Naive thymus-derived CD8-positive, alpha-beta T cell (primary cell): Measurements from ENCODE around the gene ERC2. TPM values are rescaled to one million over a fixed set of nuclear protein-coding genes. Genes with fewer than 3 reads are reported as not detected.

ENCODE experiments used
- ATAC-seq, 2 donors: fragments of 150-1000 bp; cut with Tn5 transposase in 1 of 2; sonication (Bioruptor Pico), chemical (Tn5 transposase) in 1 of 2; 1 replicate in 1 of 2; 2 replicates in 1 of 2; pipeline ENCODE4 v1.10.0; 2021; ENCODE audit warnings: mild to moderate bottlenecking in 2 of 2, moderate library complexity in 2 of 2
- POLR2A ChIA-PET: fragments of 350-600 bp; sonication (Branson Sonifier 250); formaldehyde crosslinking; loops from one replicate; lab custom pipeline; 2021; ENCODE audit warnings: antibody characterized with exemption; lab: Charles Lee
- DNase-seq, 10 donors: peaks; one replicate each; pipeline versions ENCODE4 v3.0.0 to v3.0.0-alpha.2; 2020 to 2022
- H3K27ac Mint-ChIP-seq, 10 donors: one replicate each; pipeline ENCODE4 v1.8.0; 2020 to 2022; ENCODE audit warnings: mild to moderate bottlenecking in 10 of 10, mixed read lengths in 10 of 10, moderate library complexity in 4 of 10, inconsistent platforms in 1 of 10
- H3K27me3 Mint-ChIP-seq, 5 donors: one replicate each; pipeline ENCODE4 v1.8.0; 2021 to 2022; ENCODE audit warnings: mixed read lengths in 5 of 5
- H3K36me3 Mint-ChIP-seq, 3 donors: one replicate each; pipeline ENCODE4 v1.8.0; 2020 to 2022; ENCODE audit warnings: mixed read lengths in 3 of 3, mild to moderate bottlenecking in 2 of 3, inconsistent platforms in 1 of 3
- H3K4me1 Mint-ChIP-seq, 4 donors: one replicate each; pipeline ENCODE4 v1.8.0; 2021 to 2022; ENCODE audit warnings: mixed read lengths in 4 of 4
- H3K4me3 Mint-ChIP-seq, 10 donors: one replicate each; pipeline ENCODE4 v1.8.0; 2020 to 2022; ENCODE audit warnings: mild to moderate bottlenecking in 10 of 10, mixed read lengths in 10 of 10, moderate library complexity in 6 of 10, inconsistent platforms in 1 of 10
- H3K9me3 Mint-ChIP-seq, 9 donors: one replicate each; pipeline ENCODE4 v1.8.0; 2020 to 2022; ENCODE audit warnings: mixed read lengths in 9 of 9, mild to moderate bottlenecking in 3 of 9, inconsistent platforms in 1 of 9, moderate library complexity in 1 of 9
- polyA plus RNA-seq, 3 donors: library from polyadenylated mRNA; unstranded; fragments of 300-500 nt; fragmentation: Illumina TruSeq; gene quantifications; one replicate each; pipeline ENCODE4 v1.2.3, GENCODE V29; 2021
- total RNA-seq, 8 experiments: library from RNA in 2 of 8; stranded (reverse) in 2 of 8; gene quantifications; one replicate each; pipeline ENCODE4 v1.2.3 and lab custom pipeline; 2021 to 2026

The ERC2 gene
- total and polyA plus RNA-seq, 5 experiments from 2014 or later = 0.05 to 0.29 TPM; not detected in 3

DNA sequence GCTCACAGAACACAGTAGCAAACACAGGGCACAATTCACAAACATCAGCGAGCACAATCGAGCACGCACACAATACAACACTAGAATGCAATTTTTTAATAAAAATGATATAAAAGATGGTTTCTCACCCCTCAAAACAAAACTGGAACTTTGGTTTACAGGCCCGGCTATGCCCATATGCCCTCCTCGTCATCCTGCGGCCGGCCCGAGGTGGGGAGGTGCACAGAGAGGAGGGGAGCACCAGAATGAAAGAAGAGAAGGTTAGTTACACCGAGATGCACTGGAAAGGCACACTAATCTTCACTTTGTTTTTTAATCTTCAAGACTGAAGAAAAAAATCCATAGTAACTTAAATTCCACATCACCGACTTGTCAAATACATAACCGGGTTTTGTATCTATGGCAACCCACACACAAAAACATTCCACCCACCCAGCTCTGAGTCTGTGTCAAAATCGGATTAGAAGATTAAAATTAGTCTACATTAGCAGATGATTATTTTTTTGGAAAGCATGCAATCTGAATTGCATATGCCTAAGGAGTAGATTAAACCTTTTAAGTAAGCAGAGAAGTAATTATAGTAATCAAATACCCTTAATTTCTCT is 784.5 kb downstream of the ERC2 start:
- Mint-ChIP-seq H3K4me3 (no peak overlapping the region), H3K4me1 (no peaks in the 10 kb centered on the region), H3K9me3 (peaks cover 0 to 4% (median 0%) of the 10 kb centered on the region in 9 donors), H3K27ac (no peak overlapping the region), H3K27me3 (peaks cover 0 to 6% (median 0%) of the 10 kb centered on the region in 5 donors), H3K36me3 (no peaks in the 10 kb centered on the region)
- no peak for ATAC-seq
- POLR2A ChIA-PET = no interaction called here
- no peak for DNase-seq

GRCh38 chr3:55682461-55682860 is 785.8 kb downstream of the ERC2 start:
- peaks cover 0 to 6% (median 0%) of the 10 kb centered on the region in 5 donors for H3K27me3 Mint-ChIP-seq
- no peak for ATAC-seq
- no peaks in the 10 kb centered on the region for H3K36me3 Mint-ChIP-seq
- POLR2A ChIA-PET = no interaction called here
- H3K4me3 Mint-ChIP-seq = no peak overlapping the region
- no peak for DNase-seq
- no peaks in the 10 kb centered on the region for H3K4me1 Mint-ChIP-seq
- peaks cover 0 to 4% (median 0%) of the 10 kb centered on the region in 9 donors for H3K9me3 Mint-ChIP-seq
- H3K27ac Mint-ChIP-seq = no peak overlapping the region

GRCh38 chr3:55678546-55679216 is 789.6 kb downstream of the ERC2 start:
- ATAC-seq (no peak), DNase-seq (no peak)
- H3K9me3 Mint-ChIP-seq = peaks cover 0 to 4% (median 0%) of the 10 kb centered on the region in 9 donors
- no peaks in the 10 kb centered on the region for H3K4me1 Mint-ChIP-seq
- POLR2A ChIA-PET = no interaction called here
- no peaks in the 10 kb centered on the region for H3K36me3 Mint-ChIP-seq
- no peak overlapping the region for H3K27ac Mint-ChIP-seq
- H3K27me3 Mint-ChIP-seq = peaks cover 0 to 6% (median 0%) of the 10 kb centered on the region in 5 donors
- no peak overlapping the region for H3K4me3 Mint-ChIP-seq

DNA sequence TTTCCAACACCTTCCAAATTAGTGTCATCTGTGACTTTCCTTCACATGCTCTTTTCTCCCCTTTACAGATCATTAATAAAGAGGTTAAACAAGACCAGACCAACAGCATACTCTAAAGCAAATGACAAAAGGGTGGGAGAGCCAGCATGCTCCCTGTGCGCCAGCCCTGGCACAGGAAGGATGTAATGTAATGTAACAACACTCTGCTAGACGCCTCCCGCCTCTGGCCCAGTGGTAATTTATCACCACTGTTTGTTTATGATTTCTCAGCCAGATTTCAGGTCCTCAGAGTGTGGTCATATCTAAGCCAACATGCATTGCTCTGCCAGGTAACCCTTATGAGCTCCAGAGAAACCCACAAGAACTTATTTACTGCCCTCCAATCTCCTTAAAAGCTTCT is 791.6 kb downstream of the ERC2 start:
- peaks cover 0 to 6% (median 0%) of the 10 kb centered on the region in 5 donors for H3K27me3 Mint-ChIP-seq
- no peak overlapping the region for H3K4me3 Mint-ChIP-seq
- H3K36me3 Mint-ChIP-seq = no peaks in the 10 kb centered on the region
- H3K9me3 Mint-ChIP-seq = peaks cover 0 to 4% (median 0%) of the 10 kb centered on the region in 9 donors
- H3K4me1 Mint-ChIP-seq = no peaks in the 10 kb centered on the region
- DNase-seq (no peak), ATAC-seq (no peak)
- H3K27ac Mint-ChIP-seq = no peak overlapping the region
- POLR2A ChIA-PET = no interaction called here

DNA sequence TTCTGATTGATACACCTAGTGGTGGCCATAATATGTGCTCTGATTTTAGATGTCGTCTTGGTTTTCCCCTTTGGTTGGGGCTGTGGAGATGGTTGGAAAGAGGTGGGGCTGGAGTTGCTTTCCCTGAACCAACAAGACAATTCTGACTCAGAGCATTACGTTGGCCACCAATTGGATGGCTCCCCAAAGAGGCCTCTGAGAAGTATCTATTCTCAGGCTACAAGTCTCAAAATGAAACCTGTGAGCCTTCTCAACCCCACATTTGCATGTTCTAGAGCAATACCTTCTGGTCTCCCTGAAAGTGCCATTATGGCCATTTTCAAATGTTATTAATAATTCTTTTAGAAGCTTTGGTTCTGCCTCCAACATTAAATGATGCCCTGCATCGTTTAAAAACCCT is 792.8 kb downstream of the ERC2 start:
- Mint-ChIP-seq H3K4me1 (no peaks in the 10 kb centered on the region), H3K27me3 (peaks cover 0 to 6% (median 0%) of the 10 kb centered on the region in 5 donors), H3K27ac (no peak overlapping the region), H3K4me3 (no peak overlapping the region), H3K9me3 (peaks cover 0 to 4% (median 1%) of the 10 kb centered on the region in 9 donors), H3K36me3 (no peaks in the 10 kb centered on the region)
- DNase-seq (no peak), ATAC-seq (no peak)
- POLR2A ChIA-PET = no interaction called here

DNA sequence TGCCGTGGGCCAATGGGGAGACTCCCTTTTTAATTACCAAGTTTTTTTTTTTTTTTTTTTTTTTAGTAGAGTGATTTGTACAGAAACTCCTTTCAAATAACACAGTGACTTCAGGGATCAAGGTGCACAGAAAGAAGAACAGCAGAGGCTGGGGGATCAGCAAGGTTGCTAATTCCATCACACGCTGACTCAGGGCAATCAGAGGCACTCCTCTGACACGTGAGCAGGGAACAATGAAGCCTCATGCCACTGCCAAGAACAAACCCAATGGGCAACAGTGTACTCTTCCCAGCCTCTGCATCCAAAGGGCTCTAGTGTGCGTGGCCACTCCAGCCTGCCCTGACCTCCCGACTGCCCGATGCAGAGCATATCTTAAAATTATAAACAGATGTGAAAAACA is 794.5 kb downstream of the ERC2 start:
- H3K9me3 Mint-ChIP-seq = peaks cover 0 to 11% (median 1%) of the 10 kb centered on the region in 9 donors
- H3K4me3 Mint-ChIP-seq = no peak overlapping the region
- H3K27me3 Mint-ChIP-seq = peaks cover 0 to under 1% (median 0%) of the 10 kb centered on the region in 5 donors
- no peak overlapping the region for H3K27ac Mint-ChIP-seq
- no peaks in the 10 kb centered on the region for H3K36me3 Mint-ChIP-seq
- POLR2A ChIA-PET = no interaction called here
- no peaks in the 10 kb centered on the region for H3K4me1 Mint-ChIP-seq
- DNase-seq (no peak), ATAC-seq (no peak)

GRCh38 chr3:55669133-55669532 is 799.1 kb downstream of the ERC2 start:
- peaks cover 0 to 12% (median 0%) of the 10 kb centered on the region in 9 donors for H3K9me3 Mint-ChIP-seq
- peaks cover 0 to 3% (median 0%) of the 10 kb centered on the region in 5 donors for H3K27me3 Mint-ChIP-seq
- H3K4me3 Mint-ChIP-seq = no peak overlapping the region
- POLR2A ChIA-PET = no interaction called here
- H3K4me1 Mint-ChIP-seq = peaks cover 2 to 8% (median 4%) of the 10 kb centered on the region in 4 donors
- H3K27ac Mint-ChIP-seq = no peak overlapping the region
- DNase-seq = no peak
- ATAC-seq = no peak
- H3K36me3 Mint-ChIP-seq = no peaks in the 10 kb centered on the region

- peaks cover 0 to 3% (median 0%) of the 10 kb centered on the region in 5 donors for H3K27me3 Mint-ChIP-seq
- ATAC-seq = no peak
Measured at GRCh38 chr3:55668359-55668758, 799.9 kb downstream of the ERC2 start.

GRCh38 chr3:55664387-55664786 is 803.9 kb downstream of the ERC2 start:
- ATAC-seq (peak; percentile 75 to 88), DNase-seq (peak in 8 of 10 donors; percentile 13 to 73 (median 40))
- H3K9me3 Mint-ChIP-seq = peaks cover 0 to 9% (median 0%) of the 10 kb centered on the region in 9 donors
- H3K27ac Mint-ChIP-seq = peak overlapping the region; percentile 21 to 92 (median 82)
- H3K27me3 Mint-ChIP-seq = peaks cover 0 to 4% (median 3%) of the 10 kb centered on the region in 5 donors
- peaks cover 2 to 15% (median 7%) of the 10 kb centered on the region in 4 donors for H3K4me1 Mint-ChIP-seq
- H3K4me3 Mint-ChIP-seq = peak overlapping the region; percentile 49 to 81 (median 64)
- POLR2A ChIA-PET = no interaction called here
- no peaks in the 10 kb centered on the region for H3K36me3 Mint-ChIP-seq

More at GRCh38 chr3:55668359-55668758, 799.9 kb downstream of the ERC2 start:
- peaks cover 2 to 12% (median 7%) of the 10 kb centered on the region in 4 donors for H3K4me1 Mint-ChIP-seq
- peaks cover 0 to 12% (median 0%) of the 10 kb centered on the region in 9 donors for H3K9me3 Mint-ChIP-seq
- no peak for DNase-seq
- H3K4me3 Mint-ChIP-seq = no peak overlapping the region
- no peaks in the 10 kb centered on the region for H3K36me3 Mint-ChIP-seq
- no peak overlapping the region for H3K27ac Mint-ChIP-seq
- POLR2A ChIA-PET = no interaction called here

GRCh38 chr3:55662683-55663082 is 805.6 kb downstream of the ERC2 start:
- H3K4me3 Mint-ChIP-seq = peak overlapping the region in 1 of 10 donors; percentile 2

DNA sequence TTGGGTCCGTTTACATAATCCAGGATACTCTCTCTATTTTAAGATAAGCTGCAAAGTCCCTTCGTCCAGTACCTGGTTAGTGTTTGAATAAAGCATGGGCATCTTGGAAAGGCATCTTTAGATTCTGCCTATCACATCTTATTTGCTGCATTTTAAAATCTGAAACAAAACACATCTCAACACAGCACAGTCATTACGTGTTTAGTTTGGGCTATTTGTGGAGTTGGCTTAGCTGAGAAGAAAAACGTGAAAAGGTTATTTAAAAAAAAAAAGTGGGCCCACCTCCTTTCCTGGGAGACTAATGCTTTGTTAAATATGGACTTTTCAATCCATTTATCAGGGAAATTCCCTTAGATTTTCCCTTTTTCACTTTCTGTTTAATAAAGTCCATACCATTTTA is 806.7 kb downstream of the ERC2 start:
- POLR2A ChIA-PET = no interaction called here
- H3K36me3 Mint-ChIP-seq = no peaks in the 10 kb centered on the region
- ATAC-seq = no peak
- peaks cover 2 to 15% (median 7%) of the 10 kb centered on the region in 4 donors for H3K4me1 Mint-ChIP-seq
- no peak overlapping the region for H3K4me3 Mint-ChIP-seq
- no peak for DNase-seq
- no peak overlapping the region for H3K27ac Mint-ChIP-seq
- H3K27me3 Mint-ChIP-seq = peaks cover 0 to 4% (median 3%) of the 10 kb centered on the region in 5 donors
- peaks cover 0 to 4% (median 0%) of the 10 kb centered on the region in 9 donors for H3K9me3 Mint-ChIP-seq

More at GRCh38 chr3:55662683-55663082, 805.6 kb downstream of the ERC2 start:
- POLR2A ChIA-PET = no interaction called here
- Mint-ChIP-seq H3K27ac (no peak overlapping the region), H3K4me1 (peaks cover 2 to 15% (median 7%) of the 10 kb centered on the region in 4 donors), H3K36me3 (no peaks in the 10 kb centered on the region), H3K9me3 (peaks cover 0 to 4% (median 0%) of the 10 kb centered on the region in 9 donors), H3K27me3 (peaks cover 0 to 4% (median 3%) of the 10 kb centered on the region in 5 donors)
- ATAC-seq = no peak
- no peak for DNase-seq

DNA sequence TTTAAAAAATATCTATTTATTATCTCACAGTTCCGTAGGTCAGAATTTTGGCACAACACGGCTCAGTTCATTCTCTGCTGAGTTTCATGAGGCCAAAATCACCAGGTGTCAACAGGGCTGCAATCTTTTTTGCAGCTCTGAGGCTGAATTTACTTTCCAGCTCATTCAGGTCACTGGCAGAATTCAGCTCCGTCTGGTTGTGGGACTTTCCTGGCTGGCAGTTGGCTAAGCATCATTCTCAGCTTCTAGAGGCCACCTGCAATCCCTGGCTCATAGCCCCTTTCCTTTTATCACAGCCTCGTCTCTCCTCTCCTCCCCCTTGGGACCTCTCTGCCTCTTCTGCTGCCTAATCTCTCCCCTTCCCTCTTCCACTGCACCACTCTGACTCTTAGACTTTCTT is 807.1 kb downstream of the ERC2 start:
- POLR2A ChIA-PET = no interaction called here
- Mint-ChIP-seq H3K36me3 (no peaks in the 10 kb centered on the region), H3K4me3 (no peak overlapping the region), H3K4me1 (peaks cover 2 to 15% (median 7%) of the 10 kb centered on the region in 4 donors), H3K27me3 (peaks cover 0 to 4% (median 3%) of the 10 kb centered on the region in 5 donors), H3K9me3 (peaks cover 0 to 4% (median 0%) of the 10 kb centered on the region in 9 donors), H3K27ac (no peak overlapping the region)
- DNase-seq (no peak), ATAC-seq (no peak)

DNA sequence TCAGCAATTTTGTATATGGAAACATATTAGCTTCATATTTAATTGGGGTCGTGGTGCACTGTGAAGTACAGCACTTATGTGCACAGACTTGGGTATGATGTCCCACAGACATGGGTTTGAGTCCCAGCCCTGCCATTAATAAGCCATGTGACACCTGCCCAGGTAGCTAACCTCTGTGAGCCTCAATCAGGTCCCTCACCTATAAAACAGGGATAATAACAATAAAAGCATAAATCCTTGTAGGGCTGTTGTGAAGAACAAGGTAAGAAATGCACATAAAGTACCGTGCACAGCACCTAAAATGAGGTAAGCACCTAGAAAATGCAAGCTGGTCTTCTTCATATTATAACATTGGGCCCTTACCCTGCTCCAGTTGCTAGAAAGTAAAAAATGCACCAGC is 807.6 kb downstream of the ERC2 start:
- Mint-ChIP-seq H3K27me3 (peaks cover 0 to 4% (median 3%) of the 10 kb centered on the region in 5 donors), H3K9me3 (peaks cover 0 to 4% (median 0%) of the 10 kb centered on the region in 9 donors)

More for the DNA sequence above, 807.6 kb downstream of the ERC2 start:
- H3K27ac Mint-ChIP-seq = no peak overlapping the region
- no peak overlapping the region for H3K4me3 Mint-ChIP-seq
- peaks cover 2 to 15% (median 7%) of the 10 kb centered on the region in 4 donors for H3K4me1 Mint-ChIP-seq
- ATAC-seq (no peak), DNase-seq (no peak)
- no peaks in the 10 kb centered on the region for H3K36me3 Mint-ChIP-seq
- POLR2A ChIA-PET = no interaction called here
